HepG2 (cell line): ENCODE results near the gene CCNL1. TPM values are rescaled to one million over a fixed set of nuclear protein-coding genes. Genes with fewer than 3 reads are reported as not detected.
A peak's percentile ranks its signal among the peaks of the same experiment; 100 is the strongest.

Experiments
- MBD4 ChIP-seq: IDR thresholded peaks from 2 replicates; pipeline ENCODE4 v1.6.1; 2012; ENCODE audit warnings: low read length, inconsistent platforms, borderline replicate concordance
- NFATC3 ChIP-seq: sonication (generic); formaldehyde crosslinking; IDR thresholded peaks from 2 replicates; pipeline ENCODE4 v1.5.1; 2020; ENCODE audit warnings: mild to moderate bottlenecking, missing genetic modification reagents
- NR2C2 ChIP-seq: sonication (generic); formaldehyde crosslinking; IDR thresholded peaks from 2 replicates; pipeline ENCODE4 v1.4.0; 2020; ENCODE audit warnings: missing genetic modification reagents, mild to moderate bottlenecking, moderate library complexity, borderline replicate concordance
- POLR2G ChIP-seq: fragments of 200-400 bp; formaldehyde crosslinking; IDR thresholded peaks from 2 replicates; pipeline ENCODE4 v1.6.1; 2018; ENCODE audit warnings: mild to moderate bottlenecking, low read depth, low read length, moderate library complexity
- REPIN1 ChIP-seq: sonication (generic); formaldehyde crosslinking; IDR thresholded peaks from 2 replicates; pipeline ENCODE4 v1.8.0; 2022; ENCODE audit warnings: missing genetic modification reagents, low read depth, mild to moderate bottlenecking, borderline replicate concordance
- ZFP36 ChIP-seq: fragments of 150-350 bp; IDR thresholded peaks from 2 replicates; pipeline ENCODE4 v1.6.1; 2018; ENCODE audit warnings: borderline replicate concordance, low read length, low read depth; ENCODE audit not compliant: partially characterized antibody
- ZNF263 ChIP-seq: sonication (generic); formaldehyde crosslinking; IDR thresholded peaks from 2 replicates; pipeline ENCODE4 v1.4.0; 2020; ENCODE audit warnings: missing genetic modification reagents
- ZNF510 ChIP-seq: sonication (generic); formaldehyde crosslinking; IDR thresholded peaks from 2 replicates; pipeline ENCODE4 v1.4.0; 2020; ENCODE audit warnings: low read depth, mild to moderate bottlenecking, missing genetic modification reagents
- ZNF563 ChIP-seq: sonication (generic); formaldehyde crosslinking; IDR thresholded peaks from 2 replicates; pipeline ENCODE4 v1.8.0; 2022; ENCODE audit warnings: mild to moderate bottlenecking, moderate library complexity, missing genetic modification reagents
- ZNF589 ChIP-seq: sonication (generic); formaldehyde crosslinking; conservative IDR thresholded peaks from 2 replicates; pipeline ENCODE4 v1.8.0; 2022; ENCODE audit warnings: mild to moderate bottlenecking, moderate library complexity, missing genetic modification reagents
- ZNF619 ChIP-seq: sonication (generic); formaldehyde crosslinking; IDR thresholded peaks from 2 replicates; pipeline ENCODE4 v1.4.0; 2020; ENCODE audit warnings: mild to moderate bottlenecking, missing genetic modification reagents
- ZNF782 ChIP-seq: sonication (generic); formaldehyde crosslinking; IDR thresholded peaks from 2 replicates; pipeline ENCODE4 v1.4.0; 2020; ENCODE audit warnings: missing genetic modification reagents, mild to moderate bottlenecking, borderline replicate concordance
- polyA plus RNA-seq, 8 experiments: library from polyadenylated mRNA; depleted of rRNA in 3 of 8; stranded (reverse) in 7 of 8; unstranded in 1 of 8; fragments of >200 nt; fragmentation: Illumina TruSeq in 4 of 8; extraction: Trizol in 4 of 8; gene quantifications; 2 replicates each; pipeline versions ENCODE4 v1.2.1 to v1.2.3, GENCODE V29; 2011 to 2016; ENCODE audit warnings: low read depth in 4 of 8, missing spikeins in 1 of 8, mixed read lengths in 1 of 8; ENCODE audit not compliant: insufficient read depth in 1 of 8
- total RNA-seq, 5 experiments: library from RNA; depleted of rRNA; stranded (reverse); fragments of >200 nt; fragmentation: Illumina TruSeq; extraction: Trizol; gene quantifications; 2 replicates each; pipeline ENCODE4 v1.2.3, GENCODE V29; 2016; ENCODE audit warnings: low read depth in 1 of 5
- TF ChIP-seq, protein P1 (sequence below), 2 experiments: fragments of 450-650 bp in 1 of 2; sonication (generic) in 1 of 2; formaldehyde crosslinking in 1 of 2; IDR thresholded peaks; 2 replicates each; pipeline versions ENCODE4 v1.6.1 to v1.8.0; 2016 to 2022; ENCODE audit warnings: antibody characterized with exemption in 1 of 2, mild to moderate bottlenecking in 1 of 2, missing genetic modification reagents in 1 of 2
- TF ChIP-seq, protein P2 (sequence below): sonication (generic); formaldehyde crosslinking; conservative IDR thresholded peaks from 2 replicates; pipeline ENCODE4 v1.8.1; 2023; ENCODE audit warnings: missing genetic modification reagents
- TF ChIP-seq, protein P3 (sequence below): sonication (generic); formaldehyde crosslinking; IDR thresholded peaks from 2 replicates; pipeline ENCODE4 v1.8.1; 2023; ENCODE audit warnings: missing genetic modification reagents, inconsistent platforms, borderline replicate concordance

The CCNL1 gene
- total and polyA plus RNA-seq, 2 of the 13 experiments (the other 11 are each of a cell fraction or from before 2014, with no cell fraction given), result 151 to 303 TPM

DNA sequence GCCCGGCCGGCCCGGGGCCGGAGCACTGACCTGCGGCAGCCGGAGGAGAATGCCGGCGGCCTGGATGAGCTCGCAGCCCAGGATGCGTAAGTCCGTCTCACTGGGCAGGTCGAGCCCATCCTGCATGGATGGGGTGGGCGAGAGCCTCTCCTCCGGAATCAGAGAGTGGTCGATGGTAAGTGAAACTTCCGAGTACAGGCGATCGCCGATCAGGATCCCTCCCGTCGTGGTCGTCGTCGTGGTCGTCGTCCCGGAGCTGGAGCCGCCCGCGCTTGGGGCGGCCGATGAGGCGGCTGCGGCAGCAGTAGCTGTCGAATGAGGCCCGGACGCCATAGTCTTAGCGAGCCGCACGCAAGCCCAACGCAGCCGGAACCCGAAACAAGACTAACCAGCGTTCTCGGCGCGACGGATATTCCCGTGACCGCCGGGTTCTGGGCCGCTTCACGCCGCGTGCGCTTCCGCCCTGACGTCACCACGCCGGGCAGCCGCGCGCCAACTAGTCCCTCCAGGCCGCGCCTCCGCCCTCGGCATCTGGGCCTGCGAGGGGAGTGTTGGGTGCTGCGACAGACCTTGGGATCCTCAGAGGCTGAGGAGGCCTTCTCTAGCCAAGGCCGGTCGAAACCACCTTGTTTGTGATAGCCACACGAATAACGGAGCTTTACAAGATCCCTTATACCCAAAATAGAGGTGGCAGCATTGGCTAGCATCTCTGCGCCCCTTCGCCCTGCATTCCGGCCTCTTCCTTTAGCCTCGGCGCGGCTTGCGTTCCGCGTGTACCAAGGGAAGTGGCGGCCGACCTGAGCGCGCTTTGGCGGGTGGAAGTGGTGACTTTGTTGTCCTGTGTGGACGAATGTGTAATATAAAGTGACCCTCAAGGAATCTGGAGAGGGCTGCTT lies at the start of gene CCNL1 (continued):
- TF ChIP-seq MBD4 (no peak; the same call in 1 of the 2 replicates), ZNF619 (CRISPR knock-in tag) (0 out of 2 replicates have a peak, but pooled peaks have one; percentile 60), NR2C2 (CRISPR knock-in tag) (peak; percentile 71; the same call in 1 of the 2 replicates), ZNF782 (CRISPR knock-in tag) (peak; percentile 98), ZNF263 (CRISPR knock-in tag) (peak; percentile 73; the same call in 1 of the 2 replicates), ZFP36 (no peak), ZNF510 (CRISPR knock-in tag) (peak; percentile 96; the same call in 1 of the 2 replicates), ZNF563 (CRISPR knock-in tag) (peak; percentile 87; the same call in 1 of the 2 replicates), REPIN1 (CRISPR knock-in tag) (peak; percentile 100), NFATC3 (CRISPR knock-in tag) (peak; percentile 90; the same call in 1 of the 2 replicates), POLR2G (peak; percentile 99), ZNF589 (CRISPR knock-in tag) (peak; percentile 99)
- TF ChIP-seq, protein P1, sequence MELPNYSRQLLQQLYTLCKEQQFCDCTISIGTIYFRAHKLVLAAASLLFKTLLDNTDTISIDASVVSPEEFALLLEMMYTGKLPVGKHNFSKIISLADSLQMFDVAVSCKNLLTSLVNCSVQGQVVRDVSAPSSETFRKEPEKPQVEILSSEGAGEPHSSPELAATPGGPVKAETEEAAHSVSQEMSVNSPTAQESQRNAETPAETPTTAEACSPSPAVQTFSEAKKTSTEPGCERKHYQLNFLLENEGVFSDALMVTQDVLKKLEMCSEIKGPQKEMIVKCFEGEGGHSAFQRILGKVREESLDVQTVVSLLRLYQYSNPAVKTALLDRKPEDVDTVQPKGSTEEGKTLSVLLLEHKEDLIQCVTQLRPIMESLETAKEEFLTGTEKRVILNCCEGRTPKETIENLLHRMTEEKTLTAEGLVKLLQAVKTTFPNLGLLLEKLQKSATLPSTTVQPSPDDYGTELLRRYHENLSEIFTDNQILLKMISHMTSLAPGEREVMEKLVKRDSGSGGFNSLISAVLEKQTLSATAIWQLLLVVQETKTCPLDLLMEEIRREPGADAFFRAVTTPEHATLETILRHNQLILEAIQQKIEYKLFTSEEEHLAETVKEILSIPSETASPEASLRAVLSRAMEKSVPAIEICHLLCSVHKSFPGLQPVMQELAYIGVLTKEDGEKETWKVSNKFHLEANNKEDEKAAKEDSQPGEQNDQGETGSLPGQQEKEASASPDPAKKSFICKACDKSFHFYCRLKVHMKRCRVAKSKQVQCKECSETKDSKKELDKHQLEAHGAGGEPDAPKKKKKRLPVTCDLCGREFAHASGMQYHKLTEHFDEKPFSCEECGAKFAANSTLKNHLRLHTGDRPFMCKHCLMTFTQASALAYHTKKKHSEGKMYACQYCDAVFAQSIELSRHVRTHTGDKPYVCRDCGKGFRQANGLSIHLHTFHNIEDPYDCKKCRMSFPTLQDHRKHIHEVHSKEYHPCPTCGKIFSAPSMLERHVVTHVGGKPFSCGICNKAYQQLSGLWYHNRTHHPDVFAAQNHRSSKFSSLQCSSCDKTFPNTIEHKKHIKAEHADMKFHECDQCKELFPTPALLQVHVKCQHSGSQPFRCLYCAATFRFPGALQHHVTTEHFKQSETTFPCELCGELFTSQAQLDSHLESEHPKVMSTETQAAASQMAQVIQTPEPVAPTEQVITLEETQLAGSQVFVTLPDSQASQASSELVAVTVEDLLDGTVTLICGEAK (IDR thresholded peaks at IDR 0.05), result no peak
- TF ChIP-seq, protein P1 (CRISPR knock-in tag; IDR thresholded peaks at IDR 0.05), result peak; percentile 95
- TF ChIP-seq, protein P2, sequence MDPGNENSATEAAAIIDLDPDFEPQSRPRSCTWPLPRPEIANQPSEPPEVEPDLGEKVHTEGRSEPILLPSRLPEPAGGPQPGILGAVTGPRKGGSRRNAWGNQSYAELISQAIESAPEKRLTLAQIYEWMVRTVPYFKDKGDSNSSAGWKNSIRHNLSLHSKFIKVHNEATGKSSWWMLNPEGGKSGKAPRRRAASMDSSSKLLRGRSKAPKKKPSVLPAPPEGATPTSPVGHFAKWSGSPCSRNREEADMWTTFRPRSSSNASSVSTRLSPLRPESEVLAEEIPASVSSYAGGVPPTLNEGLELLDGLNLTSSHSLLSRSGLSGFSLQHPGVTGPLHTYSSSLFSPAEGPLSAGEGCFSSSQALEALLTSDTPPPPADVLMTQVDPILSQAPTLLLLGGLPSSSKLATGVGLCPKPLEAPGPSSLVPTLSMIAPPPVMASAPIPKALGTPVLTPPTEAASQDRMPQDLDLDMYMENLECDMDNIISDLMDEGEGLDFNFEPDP, result peak; percentile 96; the same call in 1 of the 2 replicates
- TF ChIP-seq, protein P3, sequence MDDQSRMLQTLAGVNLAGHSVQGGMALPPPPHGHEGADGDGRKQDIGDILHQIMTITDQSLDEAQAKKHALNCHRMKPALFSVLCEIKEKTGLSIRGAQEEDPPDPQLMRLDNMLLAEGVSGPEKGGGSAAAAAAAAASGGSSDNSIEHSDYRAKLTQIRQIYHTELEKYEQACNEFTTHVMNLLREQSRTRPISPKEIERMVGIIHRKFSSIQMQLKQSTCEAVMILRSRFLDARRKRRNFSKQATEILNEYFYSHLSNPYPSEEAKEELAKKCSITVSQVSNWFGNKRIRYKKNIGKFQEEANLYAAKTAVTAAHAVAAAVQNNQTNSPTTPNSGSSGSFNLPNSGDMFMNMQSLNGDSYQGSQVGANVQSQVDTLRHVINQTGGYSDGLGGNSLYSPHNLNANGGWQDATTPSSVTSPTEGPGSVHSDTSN (CRISPR knock-in tag), result peak; percentile 5; the same call in 1 of the 2 replicates
